ENCODE measurements around the gene EML1.

- no peak for TF ChIP-seq CTCF (IDR thresholded peaks at IDR 0.05)
- no peak for TF ChIP-seq POLR2A (IDR thresholded peaks at IDR 0.05; ENCODE audit: low read depth)
These were observed 122.3 kb downstream of the EML1 start for GRCh38 chr14:99915305-99916090.

All from esophagus muscularis mucosa (tissue), 3 donors.